HFFc6 (cell line): ENCODE measurements around the gene FOXN1. TPM values are rescaled to one million over a fixed set of nuclear protein-coding genes. Genes with fewer than 3 reads are reported as not detected.
"Not testable (repeated sequence)": the region's sequence is repeated elsewhere in the genome, so short reads cannot be mapped to it uniquely, and the experiment has no call there.

Experiments
- DNase-seq: peaks from one replicate; pipeline ENCODE4 v3.0.0-alpha.2; 2018
- H3K27ac Mint-ChIP-seq: 2 replicates; pipeline ENCODE4 v1.8.0; 2020; ENCODE audit warnings: mild to moderate bottlenecking, mixed read lengths
- H3K27me3 Mint-ChIP-seq: 2 replicates; pipeline ENCODE4 v1.8.0; 2021; ENCODE audit warnings: mild to moderate bottlenecking, moderate library complexity, mixed read lengths; ENCODE audit not compliant: insufficient read depth
- H3K36me3 Mint-ChIP-seq: 2 replicates; pipeline ENCODE4 v1.8.0; 2021; ENCODE audit warnings: low read depth, mixed read lengths
- H3K4me1 Mint-ChIP-seq: 2 replicates; pipeline ENCODE4 v1.8.0; 2020; ENCODE audit warnings: low read depth, mixed read lengths
- H3K4me3 Mint-ChIP-seq: 2 replicates; pipeline ENCODE4 v1.8.0; 2020; ENCODE audit warnings: mild to moderate bottlenecking, moderate library complexity, mixed read lengths
- H3K9me3 Mint-ChIP-seq: 2 replicates; pipeline ENCODE4 v1.8.0; 2020; ENCODE audit warnings: mild to moderate bottlenecking, mixed read lengths
- CTCF ChIP-seq: fragments of 200-600 bp; sonication (generic); IDR thresholded peaks from 2 replicates; pipeline ENCODE4 v1.5.0; 2021; ENCODE audit warnings: antibody characterized with exemption, mild to moderate bottlenecking
- total RNA-seq, 6 experiments: library from RNA; stranded (reverse); fragmentation: NEBNext Ultra II Directional; extraction: Animal tissue kit (Norgen Biotek cat#: 25700); gene quantifications; 2 replicates in 1 of 6; 3 replicates in 5 of 6; pipeline ENCODE4 v1.2.3, GENCODE V29; 2021

The FOXN1 gene
- total RNA-seq, 6 experiments from 2014 or later, result not detected

DNA sequence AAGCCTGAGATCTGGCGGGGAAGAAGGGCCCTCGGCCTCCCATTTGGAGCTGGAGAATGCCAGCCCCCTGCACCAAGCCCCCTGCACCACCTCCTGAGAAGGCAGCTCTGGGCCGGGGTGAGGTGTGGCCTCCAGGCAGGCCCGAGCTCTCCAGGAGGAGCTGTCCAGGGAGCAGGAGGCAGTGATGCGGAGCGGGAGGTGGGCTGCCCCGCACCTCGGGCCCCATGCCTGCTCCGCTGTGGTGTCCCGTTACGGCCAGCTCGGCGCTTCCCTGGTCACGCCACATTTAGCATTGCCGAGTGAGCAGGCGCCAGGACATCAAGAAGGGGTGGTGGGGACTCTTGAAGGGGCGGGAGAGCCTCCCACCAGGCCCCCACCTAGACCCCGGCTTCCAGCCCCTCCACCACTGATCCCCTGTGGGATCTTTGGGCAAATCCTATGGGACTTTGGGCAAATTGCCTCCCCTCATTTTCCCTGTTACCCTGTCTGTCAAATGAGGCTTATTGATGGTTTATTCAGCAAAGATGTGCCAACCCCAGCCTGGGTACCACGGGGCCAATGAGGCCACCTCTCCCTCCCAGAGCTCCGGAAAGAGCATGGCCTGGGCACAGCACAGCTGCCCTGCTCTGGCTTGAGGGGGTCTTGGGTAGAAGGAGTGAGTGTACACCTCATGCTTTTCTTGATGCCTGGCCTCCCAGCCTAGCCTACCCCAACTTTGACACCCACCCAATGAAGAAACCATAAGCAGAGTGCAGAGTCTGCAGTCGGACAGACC lies 15.3 kb downstream of the FOXN1 start:
- Mint-ChIP-seq H3K4me1 (peaks cover 20% of the 10 kb centered on the region), H3K27ac (no peak overlapping the region), H3K4me3 (no peak overlapping the region), H3K36me3 (no peaks in the 10 kb centered on the region), H3K27me3 (peaks cover 27% of the 10 kb centered on the region), H3K9me3 (no peaks in the 10 kb centered on the region)
- DNase-seq, result no peak
- no peak for TF ChIP-seq CTCF

GRCh38 chr17:28522281-28522680 lies 16.1 kb downstream of the FOXN1 start:
- Mint-ChIP-seq H3K4me1 (peaks cover 23% of the 10 kb centered on the region), H3K27me3 (peaks cover 27% of the 10 kb centered on the region)
- H3K27ac Mint-ChIP-seq, H3K36me3 Mint-ChIP-seq, H3K9me3 Mint-ChIP-seq, DNase-seq, H3K4me3 Mint-ChIP-seq: not testable (repeated sequence)

GRCh38 chr17:28523186-28523585 lies 17.0 kb downstream of the FOXN1 start:
- peaks cover 26% of the 10 kb centered on the region for H3K27me3 Mint-ChIP-seq
- no peak overlapping the region for H3K4me3 Mint-ChIP-seq
- H3K9me3 Mint-ChIP-seq, result no peaks in the 10 kb centered on the region
- DNase-seq, result no peak
- TF ChIP-seq CTCF, result no peak
- no peak overlapping the region for H3K27ac Mint-ChIP-seq
- peaks cover 32% of the 10 kb centered on the region for H3K4me1 Mint-ChIP-seq
- H3K36me3 Mint-ChIP-seq, result no peaks in the 10 kb centered on the region

- peaks cover 39% of the 10 kb centered on the region for H3K4me1 Mint-ChIP-seq
- H3K36me3 Mint-ChIP-seq, result no peaks in the 10 kb centered on the region
- peaks cover 19% of the 10 kb centered on the region for H3K27me3 Mint-ChIP-seq
- TF ChIP-seq CTCF, result no peak
- no peaks in the 10 kb centered on the region for H3K9me3 Mint-ChIP-seq
- no peak for DNase-seq
- no peak overlapping the region for H3K27ac Mint-ChIP-seq
- H3K4me3 Mint-ChIP-seq, result no peak overlapping the region
Measured at GRCh38 chr17:28523876-28524275, 17.7 kb downstream of the FOXN1 start.

DNA sequence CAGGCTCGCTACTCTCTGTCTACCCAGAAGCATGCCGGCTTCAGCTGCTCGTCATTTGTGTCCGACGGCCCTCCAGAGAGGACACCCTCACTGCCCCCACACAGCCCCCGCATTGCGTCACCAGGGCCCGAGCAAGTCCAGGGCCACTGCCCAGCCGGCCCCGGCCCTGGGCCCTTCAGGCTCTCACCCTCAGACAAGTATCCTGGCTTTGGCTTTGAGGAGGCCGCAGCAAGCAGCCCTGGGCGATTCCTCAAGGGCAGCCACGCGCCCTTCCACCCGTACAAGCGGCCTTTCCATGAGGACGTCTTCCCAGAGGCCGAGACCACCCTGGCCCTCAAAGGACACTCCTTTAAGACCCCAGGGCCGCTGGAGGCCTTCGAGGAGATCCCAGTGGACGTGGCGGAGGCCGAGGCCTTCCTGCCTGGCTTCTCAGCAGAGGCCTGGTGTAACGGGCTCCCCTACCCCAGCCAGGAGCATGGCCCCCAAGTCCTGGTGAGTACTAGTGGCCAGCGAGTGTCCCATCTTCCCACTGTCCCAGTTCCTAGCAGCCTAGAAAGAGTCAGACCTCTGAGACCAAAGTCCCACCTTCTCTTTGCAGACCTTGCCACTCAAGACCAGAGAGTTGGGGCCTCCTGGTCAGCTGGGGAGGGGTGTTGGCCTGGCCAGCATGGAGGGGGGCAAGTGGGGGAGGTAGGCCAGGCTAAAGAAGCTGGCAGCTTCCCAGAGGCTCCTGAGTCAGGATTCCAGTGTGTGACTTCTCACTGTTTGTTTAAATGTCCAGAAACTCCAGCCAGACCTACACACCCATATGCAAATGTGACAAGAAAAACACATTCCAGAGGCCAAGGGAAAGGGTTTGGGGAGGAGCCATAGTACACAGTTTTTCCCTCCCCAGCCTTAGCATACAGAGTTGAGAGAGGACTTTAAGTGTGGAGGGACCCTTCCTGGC lies 18.6 kb downstream of the FOXN1 start:
- H3K4me3 Mint-ChIP-seq, result no peak overlapping the region
- no peaks in the 10 kb centered on the region for H3K9me3 Mint-ChIP-seq
- DNase-seq, result peak; percentile 75
- peaks cover 17% of the 10 kb centered on the region for H3K27me3 Mint-ChIP-seq
- H3K27ac Mint-ChIP-seq, result no peak overlapping the region
- H3K4me1 Mint-ChIP-seq, result peaks cover 47% of the 10 kb centered on the region
- no peak for TF ChIP-seq CTCF
- H3K36me3 Mint-ChIP-seq, result no peaks in the 10 kb centered on the region

GRCh38 chr17:28526381-28526780 lies 20.2 kb downstream of the FOXN1 start:
- H3K9me3 Mint-ChIP-seq, result no peaks in the 10 kb centered on the region
- H3K27ac Mint-ChIP-seq, result no peak overlapping the region
- H3K4me3 Mint-ChIP-seq, result no peak overlapping the region
- DNase-seq, result no peak
- no peak for TF ChIP-seq CTCF
- peaks cover 12% of the 10 kb centered on the region for H3K27me3 Mint-ChIP-seq
- H3K4me1 Mint-ChIP-seq, result peaks cover 48% of the 10 kb centered on the region
- H3K36me3 Mint-ChIP-seq, result no peaks in the 10 kb centered on the region
